Lung microvascular endothelial cell (primary cell): ENCODE results near the gene SLC25A4. TPM values are rescaled to one million over a fixed set of nuclear protein-coding genes. Genes with fewer than 3 reads are reported as not detected.

Experiments used
- DNase-seq, 2 donors: peaks; one replicate each; pipeline versions ENCODE4 v3.0.0 to v3.0.0-alpha.2; 2010; ENCODE audit warnings: low read depth in 2 of 2
- total RNA-seq: library from RNA; depleted of rRNA; stranded (reverse); fragments of >200 nt; gene quantifications from 2 replicates; pipeline ENCODE4 v1.2.1, GENCODE V29; 2014

SLC25A4 gene
- total RNA-seq, 1 donor from 2014 or later = 6.3 TPM

GRCh38 chr4:185119927-185120630 lies 23.0 kb upstream of the SLC25A4 start:
- peak in 1 of 2 donors; percentile 20 for DNase-seq

DNA sequence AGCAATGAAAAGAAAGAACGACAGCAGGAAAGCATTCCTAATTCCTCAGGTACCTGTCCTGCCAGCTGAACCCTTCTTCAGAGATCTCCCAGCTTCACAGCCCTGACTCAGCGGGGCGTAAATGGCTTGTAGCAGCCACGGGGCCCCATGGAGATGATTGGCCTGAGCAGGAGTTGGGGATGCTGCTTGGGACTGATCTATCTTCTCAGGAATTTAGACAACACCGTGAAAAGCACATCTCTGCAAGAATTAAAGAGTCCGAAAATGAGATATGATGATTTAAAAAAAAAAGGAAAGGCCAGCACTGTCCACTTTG lies 22.5 kb upstream of the SLC25A4 start:
- DNase-seq = no peak

DNA sequence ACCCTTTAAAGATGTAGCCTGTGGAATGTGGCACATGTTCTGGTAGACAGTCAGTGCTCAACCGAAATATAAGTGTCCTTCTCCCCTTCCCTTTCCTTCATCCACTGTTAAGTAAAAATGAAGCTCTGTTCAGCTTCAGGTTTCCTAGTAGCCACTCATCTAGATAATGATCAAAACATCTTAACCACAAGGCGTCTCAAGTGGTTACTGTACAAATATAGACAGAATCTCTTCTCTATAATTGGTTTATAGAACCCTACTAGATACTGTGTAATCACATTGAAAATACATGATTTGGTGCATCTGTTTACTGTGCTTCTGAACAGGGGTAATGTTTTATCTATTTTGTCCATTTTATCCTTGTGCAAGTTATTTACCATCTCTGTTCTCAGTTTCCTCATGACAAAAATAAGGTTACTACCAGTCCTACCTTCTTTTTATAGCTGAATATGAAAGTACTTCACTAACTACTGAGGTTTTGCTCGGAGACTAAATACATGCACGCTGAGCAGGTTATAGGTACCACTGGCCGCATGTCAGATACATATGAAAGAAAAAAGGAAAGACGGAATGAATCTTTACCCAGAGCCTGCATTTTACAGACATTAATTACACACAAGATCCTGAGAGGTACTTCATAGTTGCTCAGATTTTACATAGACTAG lies 20.3 kb upstream of the SLC25A4 start:
- DNase-seq = no peak

DNA sequence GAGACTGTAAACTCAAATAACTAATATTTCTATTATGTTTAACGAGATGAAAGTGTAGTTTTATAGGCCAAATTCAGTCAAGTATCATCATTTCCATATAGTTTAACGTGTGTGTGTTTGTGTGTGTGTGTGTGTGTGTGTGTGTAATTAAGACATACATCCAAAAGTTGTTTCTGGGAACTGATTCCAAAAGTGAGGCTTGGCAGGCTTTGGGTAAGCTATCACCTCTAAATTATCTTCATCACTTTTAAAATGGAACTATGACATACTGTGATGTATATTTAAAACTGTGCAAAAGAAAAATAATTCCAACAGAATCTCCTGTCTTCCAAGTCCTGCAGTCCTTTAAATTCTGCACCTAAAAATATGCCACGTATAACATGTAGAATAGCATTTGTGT lies 19.1 kb upstream of the SLC25A4 start:
- no peak for DNase-seq

- DNase-seq = peak; percentile 11 to 34
Observed at GRCh38 chr4:185127021-185127925, 15.8 kb upstream of the SLC25A4 start.

DNA sequence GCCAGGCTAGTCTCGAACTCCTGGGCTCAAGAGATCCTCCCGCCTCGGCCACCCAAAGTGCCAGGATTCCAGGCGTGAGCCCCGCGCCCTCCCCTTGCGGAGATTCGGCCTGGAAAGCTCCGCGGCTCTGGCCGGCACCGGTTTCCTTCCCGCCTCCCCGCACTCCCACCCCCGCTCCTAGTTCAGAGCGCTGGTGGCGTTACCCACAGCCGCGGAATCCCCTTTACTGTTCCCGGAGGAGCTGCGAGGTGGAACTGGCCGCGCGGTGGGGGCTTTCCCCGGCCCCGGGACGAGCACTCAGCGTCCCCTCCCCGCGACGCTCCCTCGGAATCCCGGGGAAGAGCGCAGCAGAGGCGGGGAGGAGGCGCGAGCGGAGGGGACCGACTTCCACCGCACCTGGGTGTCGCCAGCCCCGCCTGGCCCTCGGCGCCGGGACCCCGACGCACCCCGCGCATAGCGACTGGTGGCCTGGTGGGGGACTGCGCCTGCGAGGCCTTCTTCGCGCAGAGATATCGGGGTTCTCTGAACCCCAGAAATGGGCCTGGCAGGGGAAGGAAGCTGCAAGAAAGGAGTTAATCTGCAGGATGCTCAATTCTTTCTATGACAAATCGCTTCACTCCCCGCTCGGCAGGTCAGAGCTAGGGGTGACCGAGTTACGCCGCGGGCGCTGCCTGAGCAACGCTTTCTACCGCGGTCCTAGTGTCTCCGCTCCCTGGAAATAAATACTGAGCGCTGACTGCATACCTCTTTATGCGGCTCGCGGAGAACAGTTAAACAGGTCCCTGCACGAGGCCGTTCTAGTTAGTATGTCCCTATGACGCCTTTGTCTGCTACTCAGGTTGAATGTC lies 14.6 kb upstream of the SLC25A4 start:
- peak in 1 of 2 donors; percentile 32 for DNase-seq

GRCh38 chr4:185134307-185134869 lies 8.7 kb upstream of the SLC25A4 start:
- DNase-seq = peak; percentile 59 to 70

DNA sequence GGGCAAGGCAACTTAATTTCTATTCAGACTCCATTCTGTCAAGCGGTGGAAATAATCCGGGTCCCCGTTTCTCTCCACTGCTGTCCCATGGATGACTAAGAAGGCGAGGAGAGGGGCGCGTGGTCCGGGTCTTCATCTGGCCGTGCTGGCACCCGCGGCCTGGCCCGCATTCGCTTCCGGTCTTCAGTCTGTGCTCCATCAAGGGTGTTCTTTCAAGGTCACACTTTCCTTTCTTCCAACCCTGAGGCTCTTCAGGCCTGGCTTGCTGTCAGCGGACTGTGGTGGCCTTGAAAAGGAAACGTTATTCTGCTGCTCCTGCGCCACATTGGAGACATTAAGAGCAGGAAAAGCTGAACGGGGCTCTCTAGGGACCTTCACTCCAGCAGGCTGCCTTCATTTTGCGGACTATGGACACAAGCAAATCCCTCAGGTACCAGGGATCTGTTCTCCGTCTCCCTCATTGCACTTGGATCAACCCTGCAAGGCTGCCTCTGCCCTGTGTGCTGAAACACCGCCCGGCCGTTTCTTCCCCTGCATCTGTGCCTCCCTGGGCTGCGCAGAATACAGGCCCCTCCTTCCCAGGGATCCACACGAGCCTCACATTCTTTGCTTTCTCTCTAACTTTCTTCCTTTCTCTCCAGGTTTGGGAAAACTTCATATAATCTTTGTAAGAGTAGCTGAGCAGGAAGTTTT lies 5.7 kb upstream of the SLC25A4 start:
- DNase-seq = no peak

DNA sequence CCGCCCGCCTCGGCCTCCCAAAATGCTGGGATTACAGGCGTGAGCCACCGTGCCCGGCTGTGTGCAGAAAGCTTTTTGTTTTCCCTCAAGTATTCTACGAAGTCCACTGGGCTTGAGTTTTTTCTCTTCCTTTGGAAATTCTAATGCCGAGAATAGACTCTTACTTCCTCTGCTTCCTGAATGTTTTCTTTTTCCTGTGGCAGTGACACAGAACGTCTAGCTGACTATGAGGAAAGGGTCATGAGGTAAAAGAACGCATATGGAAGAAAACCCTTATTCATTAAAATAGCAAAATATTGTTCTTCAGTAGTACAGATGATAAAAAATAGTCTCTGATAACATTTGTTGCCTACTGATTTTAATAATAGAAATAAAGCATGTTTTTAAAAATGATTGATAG lies 4.9 kb upstream of the SLC25A4 start:
- peak; percentile 35 to 38 for DNase-seq

- DNase-seq = no peak
Observed at GRCh38 chr4:185139736-185140135, 3.3 kb upstream of the SLC25A4 start.

DNA sequence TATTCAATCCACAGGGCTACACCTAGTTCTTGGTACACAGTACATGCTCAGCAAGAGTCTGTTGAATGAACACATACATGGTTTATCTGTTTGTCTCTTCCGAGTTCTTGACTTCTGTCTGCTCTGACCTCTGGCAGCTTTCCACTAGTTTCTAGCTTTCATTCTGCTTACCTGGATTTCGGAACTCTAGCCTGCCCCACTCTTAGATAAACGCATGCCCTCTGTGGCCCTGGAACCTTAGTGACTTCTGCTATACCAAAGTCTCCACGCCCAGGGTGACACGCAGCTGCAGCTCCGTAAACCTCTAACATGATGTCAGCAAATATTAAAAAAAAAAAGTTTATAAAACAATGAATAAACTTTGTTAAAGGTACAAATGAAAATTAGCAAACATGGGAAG lies 1.3 kb upstream of the SLC25A4 start:
- no peak for DNase-seq

DNA sequence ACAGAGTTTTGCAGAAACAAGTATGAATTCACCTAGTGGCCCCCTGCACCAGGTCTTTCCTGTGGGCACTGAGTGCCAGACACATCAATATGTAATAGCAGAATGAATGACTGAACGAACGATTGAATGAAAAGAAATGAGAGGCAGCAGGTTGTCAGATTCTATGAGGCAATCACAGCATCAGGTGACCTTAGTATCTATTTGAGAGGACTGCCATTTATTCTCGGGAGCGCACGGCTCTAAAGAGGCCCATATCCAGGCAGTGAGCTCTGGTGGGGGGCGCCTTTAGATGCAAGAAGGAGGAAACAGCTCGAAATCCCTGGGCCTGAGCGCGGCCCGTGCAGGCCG lies 528 bp upstream of the SLC25A4 start:
- no peak for DNase-seq

DNA sequence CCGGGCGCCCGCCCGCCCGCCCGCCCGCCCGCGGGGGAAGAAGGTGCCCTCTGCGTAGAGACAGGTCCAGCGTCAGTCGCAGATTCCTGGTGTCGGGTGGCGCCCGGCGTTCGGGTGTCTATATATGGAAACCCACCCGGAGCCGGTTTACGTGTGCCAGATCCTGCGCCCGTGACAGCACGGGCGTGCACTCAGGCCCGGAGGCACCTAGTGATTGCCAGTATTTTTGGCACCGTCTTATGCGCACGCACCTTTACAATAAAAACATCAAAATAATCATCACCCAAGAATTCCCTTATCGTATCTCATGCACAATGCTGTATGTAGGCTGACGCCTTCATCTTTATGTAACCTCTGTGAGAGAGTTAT lies 519 bp downstream of the SLC25A4 start:
- peak; percentile 19 to 44 for DNase-seq

DNA sequence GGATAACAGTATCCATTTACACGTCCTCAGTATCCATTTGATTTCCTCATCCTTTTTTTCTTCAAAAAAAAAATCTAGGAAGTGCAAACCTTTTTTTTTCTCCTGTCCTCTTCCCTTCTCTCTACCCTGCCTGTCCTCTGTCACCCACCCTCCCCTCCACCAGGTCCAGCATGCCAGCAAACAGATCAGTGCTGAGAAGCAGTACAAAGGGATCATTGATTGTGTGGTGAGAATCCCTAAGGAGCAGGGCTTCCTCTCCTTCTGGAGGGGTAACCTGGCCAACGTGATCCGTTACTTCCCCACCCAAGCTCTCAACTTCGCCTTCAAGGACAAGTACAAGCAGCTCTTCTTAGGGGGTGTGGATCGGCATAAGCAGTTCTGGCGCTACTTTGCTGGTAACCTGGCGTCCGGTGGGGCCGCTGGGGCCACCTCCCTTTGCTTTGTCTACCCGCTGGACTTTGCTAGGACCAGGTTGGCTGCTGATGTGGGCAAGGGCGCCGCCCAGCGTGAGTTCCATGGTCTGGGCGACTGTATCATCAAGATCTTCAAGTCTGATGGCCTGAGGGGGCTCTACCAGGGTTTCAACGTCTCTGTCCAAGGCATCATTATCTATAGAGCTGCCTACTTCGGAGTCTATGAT lies 1.7 kb downstream of the SLC25A4 start:
- DNase-seq = no peak

DNA sequence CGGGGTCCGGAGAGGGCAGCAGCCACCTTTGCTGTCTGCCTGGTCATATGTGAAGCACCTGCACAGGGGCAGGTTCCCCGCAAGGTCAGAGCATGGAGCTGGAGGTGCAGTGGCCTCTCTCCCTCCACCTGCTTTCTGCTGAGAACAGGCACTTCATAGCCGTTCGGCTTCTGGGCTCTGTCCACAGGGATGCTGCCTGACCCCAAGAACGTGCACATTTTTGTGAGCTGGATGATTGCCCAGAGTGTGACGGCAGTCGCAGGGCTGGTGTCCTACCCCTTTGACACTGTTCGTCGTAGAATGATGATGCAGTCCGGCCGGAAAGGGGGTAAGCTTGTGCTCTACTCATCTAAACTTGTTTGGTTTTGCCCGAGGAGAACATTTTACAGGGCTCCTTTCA lies 2.5 kb downstream of the SLC25A4 start:
- DNase-seq = peak in 1 of 2 donors; percentile 23

- DNase-seq = no peak
Observed at GRCh38 chr4:185149392-185149791, 6.3 kb downstream of the SLC25A4 start.

- no peak for DNase-seq
Observed at GRCh38 chr4:185151296-185151695, 8.2 kb downstream of the SLC25A4 start.

- DNase-seq = no peak
Observed at GRCh38 chr4:185165605-185166063, 22.6 kb downstream of the SLC25A4 start.

GRCh38 chr4:185167234-185167633 lies 24.2 kb downstream of the SLC25A4 start:
- DNase-seq = no peak
